COLO668 (cell line): ENCODE data around the gene HNMT.
A peak's percentile ranks its signal among the peaks of the same experiment; 100 is the strongest.
"Not testable (repeated sequence)": the region's sequence is repeated elsewhere in the genome, so short reads cannot be mapped to it uniquely, and the experiment has no call there.

Experiments used
- DNase-seq: peaks from one replicate; lab custom pipeline; 2025; ENCODE audit not compliant: unreplicated experiment; lab: John Stamatoyannopoulos, UW

HNMT gene

DNA sequence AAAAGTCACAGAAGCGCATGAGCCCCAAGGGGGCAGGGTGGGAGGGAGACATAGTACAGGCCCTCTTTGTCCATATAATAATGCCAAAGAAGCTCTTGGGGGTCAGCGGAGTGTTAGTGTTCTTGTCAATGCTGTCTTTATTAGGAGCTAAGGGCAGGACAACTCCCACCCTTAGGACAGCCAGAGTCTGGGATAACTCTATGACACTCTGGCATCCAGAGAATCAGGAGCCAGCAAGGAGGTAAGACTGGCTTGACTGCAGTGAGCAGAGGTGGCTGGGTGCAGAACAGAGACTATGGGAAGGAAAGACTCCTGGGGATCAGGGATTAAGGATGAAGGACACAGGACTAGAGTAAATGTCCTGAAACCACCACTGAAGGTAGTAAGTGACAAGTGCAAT, 19.0 kb upstream of the HNMT start:
- DNase-seq, result no peak

DNA sequence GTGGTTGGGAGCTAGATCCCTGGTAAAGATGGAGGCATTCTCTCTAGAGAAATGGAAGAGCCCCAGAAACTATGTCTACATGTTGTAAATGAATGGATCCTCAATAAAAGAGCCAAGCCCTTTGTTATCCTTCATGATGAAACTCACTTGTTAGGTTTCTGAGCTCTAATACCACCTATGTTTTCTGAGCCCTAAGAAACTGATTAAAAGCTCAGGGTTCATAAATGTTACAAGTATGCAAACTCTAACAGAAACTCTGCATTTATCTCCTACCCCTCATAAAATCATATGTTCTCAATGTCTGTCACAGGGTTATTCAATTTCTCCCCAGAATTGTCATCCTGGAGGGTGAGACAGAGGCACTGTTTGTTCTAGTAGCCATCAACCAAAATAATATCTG, 18.0 kb upstream of the HNMT start:
- DNase-seq, result no peak

DNA sequence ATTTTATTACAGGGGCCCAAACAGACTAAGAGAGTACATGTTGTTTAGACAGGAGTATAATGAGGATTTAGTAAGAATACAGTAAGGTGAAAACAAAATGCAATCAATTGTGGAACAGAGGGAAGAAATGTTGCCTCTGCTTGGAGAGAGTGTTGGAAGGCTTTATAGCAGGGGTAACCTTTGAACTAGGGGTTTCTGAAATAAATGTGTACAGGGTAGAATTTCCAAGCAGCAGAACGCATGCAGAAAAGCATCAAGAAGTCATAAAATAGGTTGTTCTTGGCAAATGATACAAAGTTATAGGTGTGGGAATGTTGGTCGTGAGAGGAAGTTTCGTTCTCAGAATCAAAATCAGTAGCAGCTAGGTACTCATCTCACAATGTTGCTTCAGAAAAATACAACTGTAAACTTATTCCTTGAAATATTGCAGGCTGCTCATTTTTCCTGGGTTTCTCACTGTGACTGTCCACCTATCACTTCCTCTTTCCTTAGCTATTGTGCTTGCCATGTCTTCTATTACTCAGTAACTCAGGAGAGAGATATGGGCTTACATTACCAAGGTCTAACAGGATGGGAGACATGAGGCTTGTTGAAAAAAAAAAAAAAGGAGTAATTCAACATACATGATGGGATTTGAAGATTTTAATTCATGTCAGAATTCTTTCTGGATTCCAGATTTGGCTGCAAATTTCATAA, 17.1 kb upstream of the HNMT start:
- DNase-seq, result no peak

DNA sequence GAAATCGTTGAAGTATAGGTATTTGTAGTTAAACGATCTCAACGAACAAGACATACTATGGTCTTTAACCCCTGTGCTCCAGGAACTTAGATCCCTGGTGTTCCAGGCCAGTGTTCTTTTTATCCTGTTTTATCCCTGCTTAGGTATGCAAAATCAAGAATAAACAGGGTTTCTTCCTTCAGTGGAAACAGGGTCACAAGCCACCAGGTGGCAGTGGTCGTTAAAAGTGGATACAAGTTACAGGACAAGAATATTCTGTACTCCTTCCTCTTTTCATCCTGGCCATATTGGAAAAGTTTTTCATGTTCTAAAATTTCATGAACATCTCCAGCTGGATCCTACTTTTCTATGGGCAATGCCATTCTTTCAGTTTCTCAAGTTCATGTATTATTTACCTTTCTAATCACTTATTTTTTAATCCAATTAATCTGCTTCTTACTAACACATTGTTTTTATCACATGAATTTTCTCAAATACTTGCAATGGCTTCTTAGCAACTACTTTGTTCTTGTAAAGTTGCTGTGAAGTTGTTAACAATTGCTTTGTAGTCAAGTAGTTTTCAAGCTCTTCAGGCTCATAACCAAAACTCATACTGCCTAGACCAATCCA, 16.4 kb upstream of the HNMT start:
- peak; percentile 57 for DNase-seq

DNA sequence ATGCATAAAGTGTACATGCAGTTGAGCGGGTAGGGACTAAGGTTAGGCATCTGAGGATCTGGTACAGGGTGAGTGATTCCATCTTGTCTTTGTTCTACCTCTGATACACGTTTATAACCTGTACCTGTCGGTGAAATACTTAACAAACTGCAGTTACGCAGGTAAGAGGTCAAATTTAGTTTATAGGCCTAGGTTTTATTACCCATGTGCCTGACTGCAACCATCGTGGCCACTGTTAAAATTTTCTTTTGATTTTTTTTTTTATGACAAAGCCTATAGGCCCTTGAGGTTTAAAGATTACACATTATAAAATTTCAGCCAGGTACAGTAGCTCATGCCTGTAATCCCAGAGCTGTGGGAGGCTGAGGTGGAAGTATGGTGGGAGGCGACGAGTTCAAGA, 15.4 kb upstream of the HNMT start:
- DNase-seq, result no peak

DNA sequence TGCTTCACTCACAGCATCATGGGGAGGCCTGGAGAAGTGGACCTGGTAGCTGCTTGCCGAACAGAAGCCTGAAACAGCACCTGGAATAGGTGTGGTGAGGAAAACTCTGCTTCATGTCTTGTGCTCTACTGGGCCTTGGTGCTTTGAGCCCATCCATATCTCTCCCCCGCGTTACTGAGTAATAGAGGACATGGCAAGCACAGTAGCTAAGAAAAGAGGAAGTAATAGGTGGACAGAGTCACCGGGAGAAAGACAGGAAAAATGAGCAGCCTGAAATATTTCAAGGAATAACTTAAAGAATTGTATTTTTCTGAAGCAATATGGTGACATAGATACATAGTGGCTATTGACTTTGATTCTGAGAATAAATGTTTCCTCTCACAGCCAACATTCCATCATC, 14.0 kb upstream of the HNMT start:
- DNase-seq, result no peak

DNA sequence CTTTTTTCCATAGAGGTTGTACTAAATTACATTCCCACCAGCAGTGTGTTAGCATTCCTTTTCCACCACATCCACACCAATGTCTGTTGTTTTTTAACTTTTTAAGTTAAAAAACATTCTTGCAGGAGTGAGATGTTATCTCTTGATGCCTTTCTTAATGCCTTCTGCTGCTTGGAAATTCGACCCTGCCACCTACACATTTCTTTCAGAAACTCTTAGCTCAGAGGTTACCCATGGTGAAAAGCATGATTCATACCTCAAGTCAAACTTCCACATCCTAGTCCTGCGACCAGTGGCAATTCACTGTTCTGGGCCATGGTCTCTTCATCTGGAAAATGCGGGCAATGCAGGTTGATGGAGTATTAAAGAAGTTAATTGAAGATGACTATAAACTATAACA, 12.7 kb upstream of the HNMT start:
- DNase-seq, result no peak

DNA sequence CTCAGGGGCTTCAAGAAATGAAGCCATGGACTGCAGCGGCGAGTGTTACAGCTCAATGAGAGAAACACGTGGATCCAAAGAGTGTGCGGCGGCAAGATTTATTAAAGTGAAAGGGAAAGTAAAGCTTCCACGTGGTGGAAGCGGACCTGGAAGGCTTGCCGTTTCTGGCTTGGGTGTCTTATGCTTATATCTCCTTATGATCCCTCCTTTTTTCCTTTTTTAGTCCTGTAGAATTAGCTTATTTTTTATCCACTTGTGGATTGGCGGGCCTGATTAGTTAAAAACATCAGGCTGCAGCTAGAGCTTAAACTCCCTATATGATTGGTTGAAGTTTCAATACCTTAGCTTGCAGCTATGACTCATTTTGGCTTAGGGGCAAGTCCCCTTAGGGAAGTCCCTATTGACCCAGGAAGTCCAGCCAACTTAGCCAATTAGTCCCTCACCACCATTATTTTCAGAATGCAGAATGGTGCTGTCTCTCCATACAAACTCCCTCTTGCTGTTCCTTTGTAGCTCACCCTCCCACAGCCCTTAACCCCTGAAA, 11.6 kb upstream of the HNMT start:
- no peak for DNase-seq

DNA sequence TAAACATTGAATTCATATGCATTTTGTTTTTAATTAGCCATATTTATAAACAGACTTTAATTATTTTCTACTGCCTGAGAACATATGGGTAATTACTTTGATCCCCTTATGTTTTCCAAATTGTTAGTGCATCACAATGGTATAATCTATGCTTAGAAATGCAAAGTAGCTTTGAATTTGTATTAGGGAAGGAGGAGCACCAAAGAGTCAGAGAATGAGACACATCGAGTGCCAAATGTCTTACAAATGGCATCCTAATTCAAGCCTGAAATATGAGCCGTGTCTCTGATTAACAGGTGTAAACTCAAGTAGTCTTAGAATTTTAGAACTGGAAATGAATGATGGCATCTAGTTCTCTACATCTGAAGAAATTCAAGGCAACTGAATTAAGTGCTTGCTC, 8.7 kb upstream of the HNMT start:
- no peak for DNase-seq

DNA sequence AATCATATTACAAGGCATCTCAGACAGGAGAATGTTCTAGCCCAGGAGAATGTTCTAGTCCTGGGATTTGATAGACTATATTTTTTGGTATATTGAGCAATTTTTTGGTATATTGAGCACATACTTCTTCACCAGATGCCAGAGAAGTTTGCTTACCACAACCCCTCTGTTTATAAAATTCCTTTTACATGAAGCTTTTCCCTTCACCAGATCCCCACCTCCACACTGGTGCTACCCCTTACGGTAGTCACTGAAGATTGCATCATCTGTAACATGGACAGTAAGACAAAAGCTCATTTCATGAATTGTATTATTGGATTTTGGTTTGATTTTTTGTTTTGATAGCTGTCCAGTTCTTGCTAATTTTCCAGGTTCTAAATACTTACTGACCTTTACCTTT, 7.2 kb upstream of the HNMT start:
- DNase-seq, result no peak

DNA sequence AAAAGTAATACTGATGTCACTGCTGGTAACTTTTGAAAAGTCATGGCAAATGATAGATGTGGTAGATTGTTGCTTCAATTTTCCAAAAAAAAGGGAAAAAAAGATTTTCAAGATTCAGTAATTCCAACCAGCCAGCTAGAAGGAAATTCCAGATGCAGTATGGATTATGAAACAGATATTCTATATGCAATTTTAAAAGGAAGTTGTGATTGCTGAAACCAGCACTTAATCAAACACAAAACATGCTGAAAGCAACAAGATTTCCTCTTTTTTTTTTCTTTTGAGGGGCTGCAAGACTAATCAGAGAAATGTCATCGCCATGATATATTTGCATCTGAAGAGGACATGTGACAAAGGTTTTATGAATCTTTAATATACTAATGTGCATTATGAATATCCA, 5.1 kb upstream of the HNMT start:
- DNase-seq, result no peak

DNA sequence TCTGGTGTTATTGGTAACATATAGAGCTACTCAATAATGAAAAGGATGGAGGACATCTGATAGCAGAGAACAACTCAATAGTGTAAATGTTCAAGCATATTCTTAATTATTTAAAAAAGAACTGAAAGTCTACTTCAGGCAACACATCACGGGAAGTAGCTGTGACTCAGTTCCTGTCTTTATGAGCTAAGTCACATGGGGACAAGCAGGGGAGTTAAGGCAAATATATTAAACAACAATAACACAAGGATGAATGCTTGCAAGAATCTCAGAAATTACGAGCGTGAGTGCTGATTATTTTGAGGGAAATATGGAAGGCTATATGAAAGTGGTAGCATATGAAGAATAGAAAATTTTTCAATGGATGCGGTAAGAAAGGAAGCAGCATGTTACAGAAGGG, 4.0 kb upstream of the HNMT start:
- no peak for DNase-seq

DNA sequence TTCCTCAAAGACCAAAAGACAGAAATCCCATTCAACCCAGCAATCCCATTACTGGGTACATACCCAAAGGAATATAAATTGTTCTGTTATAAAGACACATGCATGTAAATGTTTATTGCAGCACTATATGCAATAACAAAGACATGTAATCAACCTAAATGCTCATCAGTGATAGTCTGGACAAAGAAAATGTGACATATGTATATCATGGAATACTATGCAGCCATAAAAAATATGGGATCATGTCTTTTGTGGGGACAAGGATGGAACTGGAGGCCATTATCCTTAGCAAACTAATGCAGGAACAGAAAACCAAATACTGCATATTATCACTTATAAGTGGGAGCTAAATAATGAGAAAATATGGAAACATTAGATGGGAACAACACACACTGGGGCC, 2.7 kb upstream of the HNMT start:
- no peak for DNase-seq

DNA sequence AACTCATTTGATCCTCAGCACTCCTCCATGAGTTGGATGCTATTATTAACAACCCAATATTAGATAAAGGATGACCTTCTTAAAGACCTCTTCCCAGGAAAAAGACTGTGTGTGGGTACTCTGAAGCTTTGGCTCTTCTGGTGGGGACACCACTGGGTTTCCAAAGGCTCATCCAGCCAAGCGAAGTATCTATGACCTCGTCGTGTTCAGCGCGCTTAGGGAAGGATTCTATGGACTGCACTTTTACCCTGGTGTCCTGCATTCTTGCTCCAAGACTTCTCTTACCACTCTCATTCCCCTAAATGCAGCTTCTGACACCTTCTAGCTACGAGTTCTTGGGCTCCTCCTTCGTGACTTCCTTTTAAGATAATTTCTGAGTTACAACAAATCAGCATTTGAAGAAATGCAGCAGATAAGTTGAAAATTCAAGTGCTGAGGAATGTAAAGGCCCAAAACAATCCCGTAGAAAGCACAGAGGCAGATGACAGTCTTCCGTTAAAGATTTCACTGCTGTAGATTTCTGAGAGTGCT, 673 bp upstream of the HNMT start:
- no peak for DNase-seq

DNA sequence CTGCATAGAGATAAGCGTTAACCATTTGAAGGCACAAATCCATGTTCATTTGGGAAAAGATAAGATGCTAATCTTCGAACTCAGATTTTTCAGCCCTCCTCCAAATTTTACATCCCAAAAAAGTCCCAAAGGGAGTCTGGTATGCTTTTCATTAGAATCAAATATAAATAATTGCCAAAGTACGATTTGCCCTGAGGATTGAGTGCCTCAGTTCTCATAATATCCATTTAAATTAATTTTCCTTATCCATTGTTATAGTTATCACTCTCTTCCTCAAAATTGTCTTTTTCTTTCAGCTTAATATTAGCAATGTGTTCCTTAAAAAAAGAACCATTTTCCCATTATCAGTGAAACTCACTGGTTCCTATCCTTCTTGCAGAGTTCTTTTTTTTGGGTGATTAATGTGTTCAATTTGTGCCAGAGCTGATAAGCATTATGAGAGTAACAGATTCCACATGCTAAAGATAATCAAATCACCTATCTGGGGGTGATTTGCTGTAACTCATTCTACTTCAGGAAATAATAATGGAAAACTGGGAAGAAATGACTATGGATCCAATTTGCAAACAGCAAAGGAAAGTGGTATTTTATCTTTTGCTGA, 686 bp downstream of the HNMT start:
- no peak for DNase-seq

DNA sequence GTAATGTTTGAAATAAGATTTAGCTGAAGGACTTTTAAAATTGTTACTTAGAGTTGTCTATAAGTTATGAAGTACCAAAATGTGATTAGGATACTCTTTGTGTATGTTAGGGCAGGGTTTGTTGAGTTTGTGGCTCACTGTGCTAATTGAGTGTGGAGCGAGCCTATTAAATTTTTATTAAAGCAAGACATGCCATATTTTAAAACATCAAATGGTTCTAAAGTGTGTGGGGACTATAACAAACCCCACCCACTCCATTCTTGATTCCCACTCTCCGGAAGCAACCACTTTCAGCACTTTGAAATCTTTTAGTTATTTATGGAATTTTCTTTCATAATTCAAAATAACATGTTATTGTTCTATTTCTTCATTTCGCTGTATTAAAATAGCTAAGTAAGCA, 1.8 kb downstream of the HNMT start:
- no peak for DNase-seq

DNA sequence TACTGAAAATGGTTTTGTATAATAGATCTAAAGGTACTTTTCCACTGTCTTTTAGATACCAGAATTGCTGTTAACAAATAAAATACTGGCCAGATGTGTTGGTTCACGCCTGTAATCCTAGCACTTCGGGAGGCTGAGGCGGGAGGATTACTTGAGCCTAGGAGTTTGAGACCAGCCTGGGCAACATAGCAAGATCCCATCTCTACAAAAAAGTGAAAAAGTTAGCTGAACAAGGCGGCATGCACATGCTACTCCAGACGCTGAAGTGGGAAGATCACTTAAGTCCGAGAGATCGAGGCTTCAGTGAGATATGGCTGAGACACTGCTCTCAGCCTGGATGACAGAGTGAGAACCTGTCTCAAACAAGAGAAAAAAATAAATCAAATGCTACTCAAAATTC, 2.8 kb downstream of the HNMT start:
- no peak for DNase-seq

DNA sequence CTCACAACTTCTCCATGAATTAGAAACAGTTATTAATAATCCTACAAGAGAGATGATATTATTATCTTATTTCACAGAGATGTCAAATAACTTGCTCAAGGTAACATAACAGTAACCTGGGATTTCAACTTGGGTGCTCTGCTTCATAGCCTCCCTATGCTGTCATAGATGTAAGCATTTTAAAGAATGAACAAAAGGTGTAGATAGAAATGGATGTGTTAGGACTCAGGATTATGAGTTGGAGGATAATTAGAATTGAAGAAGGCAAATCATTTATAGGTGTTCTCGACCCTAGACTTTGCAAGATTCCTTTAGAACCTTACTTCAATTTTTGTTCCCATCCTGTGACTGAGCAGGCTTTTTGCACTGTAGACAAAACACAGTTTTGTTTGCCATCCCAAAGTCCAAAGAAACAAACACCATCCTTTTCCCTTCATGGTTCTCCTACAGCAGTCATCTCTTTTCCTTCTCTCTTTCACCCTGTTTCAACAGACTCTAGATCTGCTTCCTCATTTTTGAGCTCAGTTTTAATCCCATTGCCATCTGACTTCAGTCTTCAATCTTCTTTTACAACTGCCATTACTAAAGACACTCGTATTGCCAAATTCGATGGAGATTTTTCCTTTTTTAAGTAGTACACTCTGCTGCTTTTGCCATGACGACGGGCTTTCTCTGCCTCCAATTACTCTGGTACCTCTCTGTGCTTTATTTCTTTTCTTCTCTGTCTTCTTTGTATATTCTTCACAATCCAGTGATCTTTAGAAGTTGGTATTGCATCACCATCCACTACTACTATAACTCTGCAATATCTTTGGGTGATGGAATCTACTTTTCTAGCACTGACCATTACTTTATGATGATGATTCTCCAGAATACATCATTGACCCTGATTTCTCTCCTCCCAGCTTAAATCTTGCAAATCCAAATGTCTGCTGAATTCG, 4.5 kb downstream of the HNMT start:
- no peak for DNase-seq

DNA sequence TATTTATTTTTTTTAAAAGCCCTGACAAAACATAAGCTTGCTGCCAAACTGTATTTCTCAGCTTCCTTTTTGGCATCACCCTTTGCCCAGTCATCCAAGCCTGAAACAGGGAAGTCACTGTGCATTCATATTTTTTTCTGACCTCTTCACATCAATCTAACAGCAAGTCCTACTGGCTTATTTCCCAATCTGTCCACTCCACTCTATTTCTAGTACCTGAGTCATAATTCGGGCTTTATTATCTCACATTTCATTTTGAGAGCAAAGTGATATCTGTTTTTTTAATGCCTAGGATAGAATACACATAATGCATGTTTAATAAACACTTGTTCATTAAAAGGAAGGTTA, 5.1 kb downstream of the HNMT start:
- DNase-seq, result no peak

DNA sequence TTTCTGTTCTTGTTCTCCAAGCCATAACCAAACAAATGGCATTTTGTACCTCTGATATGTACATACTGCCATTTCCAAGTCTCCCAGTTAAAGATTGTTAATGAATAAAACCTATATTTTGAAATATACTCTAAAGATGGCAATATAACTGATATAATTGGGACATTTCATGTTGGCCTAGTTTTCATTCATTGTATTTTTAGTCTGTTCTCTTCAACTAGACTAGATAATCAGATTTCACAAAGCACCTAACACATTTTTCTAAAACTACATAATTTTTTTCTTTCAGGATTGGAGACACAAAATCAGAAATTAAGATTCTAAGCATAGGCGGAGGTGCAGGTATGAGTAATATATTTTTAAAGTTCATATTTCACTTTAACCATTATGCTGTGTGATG, 5.6 kb downstream of the HNMT start:
- no peak for DNase-seq

DNA sequence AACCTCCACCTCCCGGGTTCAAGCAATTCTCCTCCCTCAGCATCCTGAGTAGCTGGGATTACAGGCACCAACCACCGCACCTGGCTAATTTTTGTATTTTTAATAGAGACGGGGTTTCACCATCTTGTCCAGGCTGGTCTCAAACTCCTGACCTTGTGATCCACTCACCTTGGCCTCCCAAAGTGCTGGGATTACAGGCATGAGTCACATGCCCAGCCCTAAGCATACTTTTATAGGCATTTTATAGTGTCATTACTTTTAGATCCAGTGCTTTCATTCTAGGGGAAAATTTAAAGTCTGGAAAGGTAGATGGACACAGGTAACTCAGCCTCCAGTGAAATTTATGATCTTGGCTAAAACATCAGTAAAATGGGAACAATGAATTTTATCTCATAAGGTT, 7.0 kb downstream of the HNMT start:
- DNase-seq, result not testable (repeated sequence)
